Esophagus squamous epithelium (tissue), 5 donors: ENCODE data around the gene NKIRAS1. TPM values are rescaled to one million over a fixed set of nuclear protein-coding genes. Genes with fewer than 3 reads are reported as not detected.

Source experiments
- DNase-seq: peaks from one replicate; lab custom pipeline; 2025; lab: John Stamatoyannopoulos, UW
- H3K27ac ChIP-seq, 4 donors: fragments of 200-600 bp; sonication (generic); one replicate each; pipeline ENCODE4 v1.5.1; 2016 to 2019; ENCODE audit warnings: mild to moderate bottlenecking in 1 of 4
- H3K27me3 ChIP-seq, 4 donors: fragments of 200-600 bp; sonication (generic); 1 replicate in 3 of 4; 2 replicates in 1 of 4; pipeline versions ENCODE4 v1.5.1 to v1.6.0; 2017 to 2021; ENCODE audit warnings: antibody characterized with exemption in 1 of 4
- H3K36me3 ChIP-seq, 3 donors: fragments of 200-600 bp; sonication (generic); one replicate each; pipeline ENCODE4 v1.5.1; 2016 to 2019
- H3K4me1 ChIP-seq, 3 donors: fragments of 200-600 bp; sonication (generic); one replicate each; pipeline ENCODE4 v1.5.1; 2017 to 2019
- H3K4me3 ChIP-seq, 4 donors: fragments of 200-600 bp; sonication (generic); 1 replicate in 3 of 4; 2 replicates in 1 of 4; pipeline ENCODE4 v1.5.1; 2016 to 2019; ENCODE audit warnings: mild to moderate bottlenecking in 2 of 4, moderate library complexity in 1 of 4
- H3K9me3 ChIP-seq, 3 donors: fragments of 200-600 bp; sonication (generic); one replicate each; pipeline ENCODE4 v1.5.1; 2016 to 2019
- POLR2A ChIP-seq, 4 donors: fragments of 450-650 bp; IDR thresholded peaks; one replicate each; pipeline ENCODE4 v1.6.1; 2017; ENCODE audit warnings: antibody characterized with exemption in 4 of 4, mild to moderate bottlenecking in 4 of 4, moderate library complexity in 3 of 4
- WGBS, 2 donors: methylation state at CpG; one replicate each; pipeline ENCODE4 v1.1.5; 2018; 5-methylcytosine and 5-hydroxymethylcytosine counted together
- intact Hi-C: fragments of 100-400 bp; cut with DNase I; formaldehyde crosslinking; loops from one replicate; pipeline ENCODE4 v1.15.0; 2022
- total RNA-seq, 4 donors: library from RNA; depleted of rRNA; stranded (reverse); fragments of >200 nt; gene quantifications; one replicate each; pipeline ENCODE4 v1.1.0, GENCODE V29; 2016
- TF ChIP-seq, protein P1 (sequence below), 6 experiments: fragments of 450-650 bp in 4 of 6; fragments of 200-600 bp in 2 of 6; sonication (generic) in 2 of 6; IDR thresholded peaks; one replicate each; pipeline ENCODE4 v1.5.1; 2016 to 2019; ENCODE audit warnings: antibody characterized with exemption in 6 of 6, mild to moderate bottlenecking in 4 of 6, moderate library complexity in 4 of 6
- donor health status: DM: yes; HTN: yes; CAD: no.

The NKIRAS1 gene
- total RNA-seq, 4 donors from 2014 or later: 5.9 to 11.1 (median 8.4) TPM

- WGBS, 2 donors: 88 to 90% methylated on average over 11 of the region's 11 CpGs
- no peaks in the 10 kb centered on the region for H3K27me3 ChIP-seq
- no peak for TF ChIP-seq POLR2A (IDR thresholded peaks at IDR 0.05)
- TF ChIP-seq, protein P1, sequence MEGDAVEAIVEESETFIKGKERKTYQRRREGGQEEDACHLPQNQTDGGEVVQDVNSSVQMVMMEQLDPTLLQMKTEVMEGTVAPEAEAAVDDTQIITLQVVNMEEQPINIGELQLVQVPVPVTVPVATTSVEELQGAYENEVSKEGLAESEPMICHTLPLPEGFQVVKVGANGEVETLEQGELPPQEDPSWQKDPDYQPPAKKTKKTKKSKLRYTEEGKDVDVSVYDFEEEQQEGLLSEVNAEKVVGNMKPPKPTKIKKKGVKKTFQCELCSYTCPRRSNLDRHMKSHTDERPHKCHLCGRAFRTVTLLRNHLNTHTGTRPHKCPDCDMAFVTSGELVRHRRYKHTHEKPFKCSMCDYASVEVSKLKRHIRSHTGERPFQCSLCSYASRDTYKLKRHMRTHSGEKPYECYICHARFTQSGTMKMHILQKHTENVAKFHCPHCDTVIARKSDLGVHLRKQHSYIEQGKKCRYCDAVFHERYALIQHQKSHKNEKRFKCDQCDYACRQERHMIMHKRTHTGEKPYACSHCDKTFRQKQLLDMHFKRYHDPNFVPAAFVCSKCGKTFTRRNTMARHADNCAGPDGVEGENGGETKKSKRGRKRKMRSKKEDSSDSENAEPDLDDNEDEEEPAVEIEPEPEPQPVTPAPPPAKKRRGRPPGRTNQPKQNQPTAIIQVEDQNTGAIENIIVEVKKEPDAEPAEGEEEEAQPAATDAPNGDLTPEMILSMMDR (IDR thresholded peaks at IDR 0.05): no peak
Observed at GRCh38 chr3:23942546-23942945, 25.8 kb upstream of the NKIRAS1 start.

DNA sequence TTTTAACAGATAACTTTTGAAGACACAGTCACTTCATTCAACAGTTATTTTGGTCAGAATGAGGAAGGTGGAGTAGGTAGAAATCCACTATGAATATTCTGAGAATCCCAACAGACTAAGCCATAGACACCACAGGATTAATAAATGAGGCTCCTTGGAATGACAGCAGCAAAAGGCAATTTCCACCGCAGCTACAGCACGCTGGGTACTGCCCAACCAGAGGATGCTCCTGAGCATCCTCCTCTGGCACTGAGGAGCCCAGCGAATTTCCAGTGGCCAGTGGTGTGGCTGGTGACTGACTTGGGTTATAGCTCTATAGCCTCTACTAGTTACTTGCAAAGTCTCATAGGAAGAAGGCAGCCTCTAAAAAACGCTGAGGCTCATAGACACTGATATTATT lies 24.6 kb upstream of the NKIRAS1 start:
- no peak for DNase-seq
- intact Hi-C loops: no loop called here
- WGBS, 2 donors: 84 to 87% methylated on average over 4 of the region's 4 CpGs
- no peak for TF ChIP-seq POLR2A (IDR thresholded peaks at IDR 0.05)
- TF ChIP-seq, protein P1 (IDR thresholded peaks at IDR 0.05): no peak
- no peak overlapping the region for H3K27ac ChIP-seq
- no peaks in the 10 kb centered on the region for H3K27me3 ChIP-seq
- H3K9me3 ChIP-seq: peaks cover 0 to 3% (median 0%) of the 10 kb centered on the region in 3 donors
- no peak overlapping the region for H3K4me3 ChIP-seq
- no peaks in the 10 kb centered on the region for H3K36me3 ChIP-seq
- H3K4me1 ChIP-seq: peaks cover 0 to 13% (median under 1%) of the 10 kb centered on the region in 3 donors

More at GRCh38 chr3:23942546-23942945, 25.8 kb upstream of the NKIRAS1 start:
- no peak overlapping the region for H3K4me3 ChIP-seq
- DNase-seq: no peak
- H3K4me1 ChIP-seq: peaks cover 5 to 24% (median 12%) of the 10 kb centered on the region in 3 donors
- H3K27ac ChIP-seq: no peak overlapping the region
- intact Hi-C loops: no loop called here
- H3K9me3 ChIP-seq: peaks cover 0 to 3% (median 0%) of the 10 kb centered on the region in 3 donors
- H3K36me3 ChIP-seq: no peaks in the 10 kb centered on the region

DNA sequence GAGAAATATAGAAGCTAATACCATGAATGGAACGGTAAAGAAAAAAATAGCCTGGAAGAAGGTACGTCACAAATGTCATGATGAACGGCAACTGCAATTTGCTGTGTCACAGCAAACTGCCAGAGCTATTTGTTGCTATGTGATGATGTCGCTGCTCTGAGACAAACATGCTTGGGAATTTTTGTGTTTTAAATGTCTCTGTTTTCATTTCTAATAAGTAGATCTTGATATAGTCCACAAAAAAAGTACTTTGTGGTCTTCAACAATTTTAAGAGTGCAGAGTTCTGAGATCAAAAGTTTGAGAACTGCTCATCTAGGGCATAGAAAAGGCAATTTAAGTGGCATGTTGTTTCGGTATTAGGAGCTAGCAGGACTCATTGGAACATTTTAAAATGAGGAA lies 24.0 kb upstream of the NKIRAS1 start:
- Histone ChIP-seq H3K9me3 (peaks cover 0 to 3% (median 0%) of the 10 kb centered on the region in 3 donors), H3K27me3 (no peaks in the 10 kb centered on the region), H3K4me3 (no peak overlapping the region), H3K36me3 (no peaks in the 10 kb centered on the region), H3K27ac (no peak overlapping the region), H3K4me1 (peaks cover 0 to 9% (median 0%) of the 10 kb centered on the region in 3 donors)
- intact Hi-C loops: no loop called here
- TF ChIP-seq POLR2A (IDR thresholded peaks at IDR 0.05): no peak
- TF ChIP-seq, protein P1 (IDR thresholded peaks at IDR 0.05): no peak
- no peak for DNase-seq
- WGBS, 2 donors: 69 to 81% methylated on average over 5 of the region's 5 CpGs

GRCh38 chr3:23938688-23939087 lies 21.9 kb upstream of the NKIRAS1 start:
- intact Hi-C loops: no loop called here
- H3K4me1 ChIP-seq: no peaks in the 10 kb centered on the region
- no peak for TF ChIP-seq POLR2A (IDR thresholded peaks at IDR 0.05)
- TF ChIP-seq, protein P1 (IDR thresholded peaks at IDR 0.05): no peak
- no peak overlapping the region for H3K27ac ChIP-seq
- H3K27me3 ChIP-seq: no peaks in the 10 kb centered on the region
- H3K4me3 ChIP-seq: no peak overlapping the region
- peaks cover 0 to 3% (median 0%) of the 10 kb centered on the region in 3 donors for H3K9me3 ChIP-seq
- no peaks in the 10 kb centered on the region for H3K36me3 ChIP-seq
- no peak for DNase-seq

DNA sequence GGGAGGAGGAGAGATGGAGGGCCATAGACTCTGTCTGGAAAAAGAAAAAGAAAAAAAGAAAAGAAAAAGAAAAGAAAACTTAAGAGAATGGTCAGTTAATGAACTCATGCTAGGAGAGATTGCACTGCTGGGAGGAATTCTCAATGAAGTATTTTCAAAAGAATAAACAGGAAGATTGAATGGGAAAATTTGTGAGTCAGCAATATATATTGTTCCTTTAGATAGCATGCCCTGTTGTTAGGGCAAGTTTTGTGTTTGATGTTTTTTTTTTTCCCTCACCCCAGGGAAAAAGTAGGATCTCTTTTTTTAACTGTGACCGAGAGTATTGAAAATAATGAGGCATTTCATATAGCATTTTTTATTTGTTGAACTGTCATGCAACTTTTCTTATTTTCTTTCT lies 20.5 kb upstream of the NKIRAS1 start:
- no peak overlapping the region for H3K4me3 ChIP-seq
- H3K27ac ChIP-seq: no peak overlapping the region
- WGBS, 2 donors: 15 to 24% methylated on average over 1 of the region's 1 CpG
- H3K9me3 ChIP-seq: peaks cover 0 to 3% (median 0%) of the 10 kb centered on the region in 3 donors
- no peaks in the 10 kb centered on the region for H3K36me3 ChIP-seq
- no peaks in the 10 kb centered on the region for H3K4me1 ChIP-seq
- no peak for TF ChIP-seq POLR2A (IDR thresholded peaks at IDR 0.05)
- TF ChIP-seq, protein P1 (IDR thresholded peaks at IDR 0.05): no peak
- no peak for DNase-seq
- H3K27me3 ChIP-seq: no peaks in the 10 kb centered on the region
- intact Hi-C loops: no loop called here
